Measurements from ENCODE around the gene ANO4. TPM values are rescaled to one million over a fixed set of nuclear protein-coding genes. Genes with fewer than 3 reads are reported as not detected.

Gene ANO4
- total and polyA plus RNA-seq, 2 of the 8 experiments (the other 6 are each of a cell fraction or from before 2014, with no cell fraction given), result 1.1 to 3.4 TPM

DNA sequence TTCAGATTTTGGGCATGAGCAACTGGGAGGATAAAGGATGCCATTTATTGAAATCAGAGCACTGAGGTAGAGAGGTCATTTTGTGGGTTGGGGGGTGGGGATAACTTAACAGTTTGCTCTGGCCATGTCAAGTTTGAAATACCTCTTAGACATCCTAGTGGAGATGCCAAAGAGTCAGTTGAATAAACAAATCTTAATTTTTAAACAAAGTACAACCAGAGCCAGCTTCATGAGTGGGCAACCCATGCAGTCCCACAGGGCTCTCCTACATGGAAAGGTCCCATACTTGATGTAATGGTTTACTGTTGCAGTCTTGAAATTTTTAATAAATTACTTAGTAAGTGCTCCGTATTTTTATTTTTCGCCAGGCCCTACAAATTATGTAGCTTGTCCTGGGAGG lies 81.2 kb downstream of the ANO4 start:
- Histone ChIP-seq H3K36me3 (ENCODE audit: control insufficient read depth in 2 of 4, insufficient read depth in 4 of 4, low read length in 3 of 4) (no peaks in the 10 kb centered on the region), H4K5ac (ENCODE audit: insufficient read length, low read depth, low read length) (no peak overlapping the region), H2BK20ac (ENCODE audit: low read length) (no peak overlapping the region), H3K23me2 (ENCODE audit: low read depth, low read length) (no peaks in the 10 kb centered on the region), H3K4me3 (ENCODE audit: extremely low read depth in 1 of 4, insufficient read depth in 2 of 4, low read depth in 3 of 4, low read length in 4 of 4) (no peak overlapping the region), H4K91ac (replicated peaks; ENCODE audit: insufficient read length, low read length) (no peak overlapping the region), H2AK5ac (ENCODE audit: low read depth, low read length) (no peak overlapping the region), H3K9ac (replicated peaks in 1 of 4; ENCODE audit: extremely low read depth in 1 of 4, low read depth in 3 of 4, low read length in 3 of 4) (no peak overlapping the region), H3K4me1 (replicated peaks in 1 of 4; ENCODE audit: control insufficient read depth in 3 of 4, insufficient read depth in 4 of 4, low read length in 3 of 4) (no peaks in the 10 kb centered on the region), H4K20me1 (replicated peaks in 1 of 2; ENCODE audit: control insufficient read depth in 1 of 2, insufficient read depth in 2 of 2, low read length in 2 of 2) (no peaks in the 10 kb centered on the region), H2BK12ac (ENCODE audit: low read depth, low read length) (no peak overlapping the region), H3K9me3 (ENCODE audit: insufficient read depth in 2 of 2, low read depth in 1 of 2, low read length in 1 of 2) (peaks cover 5 to 10% of the 10 kb centered on the region in 2 experiments), H3K18ac (ENCODE audit: extremely low read depth, low read length) (no peak overlapping the region), H3K79me1 (ENCODE audit: low read depth, low read length) (no peaks in the 10 kb centered on the region), H3K27ac (ENCODE audit: low read depth, low read length) (no peak overlapping the region), H2BK15ac (ENCODE audit: low read length) (no peak overlapping the region), H3K79me2 (ENCODE audit: control insufficient read depth in 1 of 2, insufficient read depth in 2 of 2, low read length in 2 of 2) (no peaks in the 10 kb centered on the region), H3K14ac (ENCODE audit: insufficient read length) (no peak overlapping the region), H4K8ac (ENCODE audit: extremely low read depth, insufficient read depth, low read length) (no peak overlapping the region), H2BK5ac (ENCODE audit: low read depth, low read length) (no peak overlapping the region), H3K56ac (replicated peaks; ENCODE audit: insufficient read length, low read depth, low read length) (no peak overlapping the region), H3K4me2 (ENCODE audit: insufficient read depth in 1 of 2, low read depth in 2 of 2, low read length in 2 of 2) (no peak overlapping the region), H3K4ac (replicated peaks; ENCODE audit: insufficient read length, low read depth, low read length) (no peak overlapping the region), H3K27me3 (replicated peaks in 1 of 4; ENCODE audit: control insufficient read depth in 3 of 4, extremely low read depth in 1 of 4, insufficient read depth in 3 of 4, low read length in 3 of 4) (no peaks in the 10 kb centered on the region), H2BK120ac (replicated peaks; ENCODE audit: low read depth, low read length) (no peak overlapping the region), H2AFZ (ENCODE audit: low read length) (no peak overlapping the region), H3K23ac (ENCODE audit: insufficient read length) (no peak overlapping the region)
- no peak for FAIRE-seq
- DNase-seq (ENCODE audit: low read depth in 1 of 2, low spot score in 2 of 2), result no peak
- CTCF ChIA-PET (ENCODE audit: partially characterized antibody), result interaction anchor here (1.0 to 4.7 kb wide), 9 partner anchors 10 to 51 kb away, joined by 3 to 58 read pairs (median 8); no protein-coding TSS in a partner anchor
- POLR2A ChIA-PET (ENCODE audit: partially characterized antibody), result no interaction called here
- WGBS, 2 experiments (ENCODE audit: extremely low coverage in 1 of 2, insufficient coverage in 1 of 2, insufficient read length in 1 of 2, insufficient replicate concordance in 2 of 2, low coverage in 1 of 2, low lambda C conversion rate in 2 of 2, missing lambda C conversion rate in 1 of 2), result 92% methylated on average over 2 of the region's 2 CpGs; no CpG with 5 or more reads in 1 of the 2 experiments
- TF ChIP-seq JUN (IDR thresholded peaks at IDR 0.05; ENCODE audit: low read depth, low read length) (no peak), CHD1 (IDR thresholded peaks at IDR 0.05; ENCODE audit: low read depth, low read length) (no peak), CEBPB (IDR thresholded peaks at IDR 0.05; ENCODE audit: low read depth, low read length) (no peak), CHD2 (IDR thresholded peaks at IDR 0.05; ENCODE audit: low read length) (no peak), TEAD4 (IDR thresholded peaks at IDR 0.05; ENCODE audit: low read depth, low read length) (no peak), HDAC2 (IDR thresholded peaks at IDR 0.05; ENCODE audit: borderline replicate concordance in 1 of 2, low read depth in 2 of 2, low read length in 2 of 2) (no peak), SP1 (IDR thresholded peaks at IDR 0.05; ENCODE audit: low read depth, low read length) (no peak), SRF (IDR thresholded peaks at IDR 0.05; ENCODE audit: low read depth, low read length) (no peak), KDM1A (IDR thresholded peaks at IDR 0.05; ENCODE audit: borderline replicate concordance, low read length) (no peak), POLR2A (IDR thresholded peaks at IDR 0.05; ENCODE audit: control extremely low read depth in 1 of 2, low read depth in 2 of 2, low read length in 2 of 2) (no peak), KDM4A (IDR thresholded peaks at IDR 0.05; ENCODE audit: low read depth, low read length, severe bottlenecking) (no peak), YY1 (IDR thresholded peaks at IDR 0.05; ENCODE audit: low read depth, low read length) (no peak)
- TF ChIP-seq, protein P1, sequence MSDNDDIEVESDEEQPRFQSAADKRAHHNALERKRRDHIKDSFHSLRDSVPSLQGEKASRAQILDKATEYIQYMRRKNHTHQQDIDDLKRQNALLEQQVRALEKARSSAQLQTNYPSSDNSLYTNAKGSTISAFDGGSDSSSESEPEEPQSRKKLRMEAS (IDR thresholded peaks at IDR 0.05), result no peak
- TF ChIP-seq, protein P2, sequence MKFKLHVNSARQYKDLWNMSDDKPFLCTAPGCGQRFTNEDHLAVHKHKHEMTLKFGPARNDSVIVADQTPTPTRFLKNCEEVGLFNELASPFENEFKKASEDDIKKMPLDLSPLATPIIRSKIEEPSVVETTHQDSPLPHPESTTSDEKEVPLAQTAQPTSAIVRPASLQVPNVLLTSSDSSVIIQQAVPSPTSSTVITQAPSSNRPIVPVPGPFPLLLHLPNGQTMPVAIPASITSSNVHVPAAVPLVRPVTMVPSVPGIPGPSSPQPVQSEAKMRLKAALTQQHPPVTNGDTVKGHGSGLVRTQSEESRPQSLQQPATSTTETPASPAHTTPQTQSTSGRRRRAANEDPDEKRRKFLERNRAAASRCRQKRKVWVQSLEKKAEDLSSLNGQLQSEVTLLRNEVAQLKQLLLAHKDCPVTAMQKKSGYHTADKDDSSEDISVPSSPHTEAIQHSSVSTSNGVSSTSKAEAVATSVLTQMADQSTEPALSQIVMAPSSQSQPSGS (IDR thresholded peaks at IDR 0.05; ENCODE audit: low read length), result no peak
